Fibroblast of lung (primary cell): ENCODE data around the gene SFXN3. TPM values are rescaled to one million over a fixed set of nuclear protein-coding genes. Genes with fewer than 3 reads are reported as not detected.

Source experiments
- DNase-seq, 2 donors: peaks; one replicate each; pipeline versions ENCODE4 v3.0.0 to v3.0.0-alpha.2; 2010; ENCODE audit warnings: low read depth in 2 of 2
- H2AFZ ChIP-seq: 2 replicates; pipeline ENCODE4 v1.5.1; 2012; ENCODE audit warnings: low read length, control low read depth, inconsistent platforms
- H3K27ac ChIP-seq: 2 replicates; pipeline ENCODE4 v1.5.1; 2011; ENCODE audit warnings: low read length, control low read depth; ENCODE audit not compliant: insufficient read depth
- H3K27me3 ChIP-seq: 2 replicates; pipeline ENCODE4 v1.5.1; 2011; ENCODE audit warnings: mild to moderate bottlenecking, low read length; ENCODE audit not compliant: control insufficient read depth, insufficient read depth
- H3K36me3 ChIP-seq: 2 replicates; pipeline ENCODE4 v1.5.1; 2011; ENCODE audit warnings: low read length; ENCODE audit not compliant: control insufficient read depth, insufficient read depth
- H3K4me1 ChIP-seq: 2 replicates; pipeline ENCODE4 v1.5.1; 2011; ENCODE audit warnings: low read length; ENCODE audit not compliant: control insufficient read depth, insufficient read depth; ENCODE audit errors: extremely low read depth
- H3K4me2 ChIP-seq: 2 replicates; pipeline ENCODE4 v1.5.1; 2011; ENCODE audit warnings: low read length, control low read depth; ENCODE audit not compliant: insufficient read depth; ENCODE audit errors: extremely low read depth
- H3K4me3 ChIP-seq, 4 experiments: fragments of 200-600 bp in 1 of 4; sonication (generic) in 1 of 4; replicated peaks in 1 of 4; 2 replicates each; pipeline ENCODE4 v1.5.1; 2011 to 2016; ENCODE audit warnings: low read length in 4 of 4, low read depth in 3 of 4, mild to moderate bottlenecking in 3 of 4, control low read depth in 2 of 4, inconsistent platforms in 1 of 4, mixed read lengths in 1 of 4; ENCODE audit not compliant: insufficient read depth in 1 of 4; ENCODE audit errors: control extremely low read depth in 1 of 4
- H3K79me2 ChIP-seq: 2 replicates; pipeline ENCODE4 v1.5.1; 2012; ENCODE audit warnings: mild to moderate bottlenecking, low read length, inconsistent platforms; ENCODE audit not compliant: control insufficient read depth, insufficient read depth
- H3K9ac ChIP-seq: 2 replicates; pipeline ENCODE4 v1.5.1; 2011; ENCODE audit warnings: mild to moderate bottlenecking, low read length, control low read depth; ENCODE audit not compliant: insufficient read depth
- H3K9me3 ChIP-seq: 2 replicates; pipeline ENCODE4 v1.5.1; 2012; ENCODE audit warnings: low read depth, low read length; ENCODE audit not compliant: control insufficient read depth, insufficient read depth
- H4K20me1 ChIP-seq: 2 replicates; pipeline ENCODE4 v1.5.1; 2011; ENCODE audit warnings: low read length; ENCODE audit not compliant: control insufficient read depth, insufficient read depth; ENCODE audit errors: extremely low read depth
- CTCF ChIP-seq, 2 donors: IDR thresholded peaks in 1 of 2; conservative IDR thresholded peaks in 1 of 2; 1 replicate in 1 of 2; 2 replicates in 1 of 2; pipeline ENCODE4 v1.5.1; 2011 to 2012; ENCODE audit warnings: low read length in 2 of 2, control low read depth in 1 of 2, inconsistent platforms in 1 of 2, low read depth in 1 of 2, mild to moderate bottlenecking in 1 of 2
- EZH2 ChIP-seq: IDR thresholded peaks from 2 replicates; pipeline ENCODE4 v1.5.1; 2012; ENCODE audit warnings: low read length, control low read depth, mild to moderate bottlenecking; ENCODE audit errors: missing control alignments
- polyA plus RNA-seq, 2 donors: library from polyadenylated mRNA; depleted of rRNA in 1 of 2; stranded (reverse) in 1 of 2; unstranded in 1 of 2; fragments of >200 nt; gene quantifications; 2 replicates each; pipeline ENCODE4 v1.2.1, GENCODE V29; 2011 to 2012; ENCODE audit warnings: missing spikeins in 1 of 2
- total RNA-seq: library from RNA; depleted of rRNA; stranded (reverse); fragments of >200 nt; gene quantifications from 2 replicates; pipeline ENCODE4 v1.2.1, GENCODE V29; 2014

SFXN3 gene
- total and polyA plus RNA-seq, 2 donors (not counting 1 experiment from before 2014, with no cell fraction given) = 55.0 to 79.3 TPM

GRCh38 chr10:101007915-101008822, 22.9 kb upstream of the SFXN3 start:
- Histone ChIP-seq H3K9me3 (no peaks in the 10 kb centered on the region), H3K9ac (no peak overlapping the region), H3K27ac (peak overlapping the region; percentile 24), H3K4me2 (no peak overlapping the region), H3K4me1 (peaks cover 17% of the 10 kb centered on the region), H3K36me3 (peaks cover 33% of the 10 kb centered on the region), H3K79me2 (peaks cover 19% of the 10 kb centered on the region), H4K20me1 (no peaks in the 10 kb centered on the region), H3K4me3 (no peak overlapping the region), H3K27me3 (no peaks in the 10 kb centered on the region), H2AFZ (no peak overlapping the region)
- no peak for TF ChIP-seq EZH2
- TF ChIP-seq CTCF (conservative IDR thresholded peaks at IDR 0.05 in 1 of 2, IDR thresholded peaks at IDR 0.05 in 1 of 2; ENCODE audit: low read depth in 1 of 2, low read length in 2 of 2) = no peak
- DNase-seq = no peak

- H3K79me2 ChIP-seq = peaks cover 12% of the 10 kb centered on the region
- no peak for DNase-seq
- H3K36me3 ChIP-seq = peaks cover 25% of the 10 kb centered on the region
- H3K9me3 ChIP-seq = no peaks in the 10 kb centered on the region
- no peak for TF ChIP-seq EZH2
- TF ChIP-seq CTCF (conservative IDR thresholded peaks at IDR 0.05 in 1 of 2, IDR thresholded peaks at IDR 0.05 in 1 of 2; ENCODE audit: low read depth in 1 of 2, low read length in 2 of 2) = no peak
- no peak overlapping the region for H3K4me3 ChIP-seq
- no peaks in the 10 kb centered on the region for H4K20me1 ChIP-seq
- H3K27ac ChIP-seq = no peak overlapping the region
- no peak overlapping the region for H3K4me2 ChIP-seq
- H2AFZ ChIP-seq = no peak overlapping the region
- no peak overlapping the region for H3K9ac ChIP-seq
- no peaks in the 10 kb centered on the region for H3K27me3 ChIP-seq
- H3K4me1 ChIP-seq = peaks cover 22% of the 10 kb centered on the region
These were observed 22.1 kb upstream of the SFXN3 start for GRCh38 chr10:101008823-101009423.

- DNase-seq = no peak
- Histone ChIP-seq H4K20me1 (no peaks in the 10 kb centered on the region), H3K79me2 (peaks cover 2% of the 10 kb centered on the region), H2AFZ (no peak overlapping the region), H3K4me2 (no peak overlapping the region), H3K36me3 (peaks cover 20% of the 10 kb centered on the region), H3K27me3 (no peaks in the 10 kb centered on the region), H3K9ac (no peak overlapping the region), H3K9me3 (no peaks in the 10 kb centered on the region), H3K27ac (no peak overlapping the region), H3K4me1 (peaks cover 32% of the 10 kb centered on the region), H3K4me3 (no peak overlapping the region)
- no peak for TF ChIP-seq EZH2
- no peak for TF ChIP-seq CTCF (conservative IDR thresholded peaks at IDR 0.05 in 1 of 2, IDR thresholded peaks at IDR 0.05 in 1 of 2; ENCODE audit: low read depth in 1 of 2, low read length in 2 of 2)
These were observed 20.7 kb upstream of the SFXN3 start for GRCh38 chr10:101010329-101010728.
